HepG2 (cell line): ENCODE measurements around the gene GABRG3. TPM values are rescaled to one million over a fixed set of nuclear protein-coding genes. Genes with fewer than 3 reads are reported as not detected.

Experiments used
- ATAC-seq: fragments of 200-7000 bp; cut with Tn5 transposase; 3 replicates; pipeline ENCODE4 v1.9.1; 2020; ENCODE audit warnings: mild to moderate bottlenecking, moderate library complexity
- BruUV-seq: library from RNA; stranded (reverse); fragments of 400-500 nt; replicated peaks from 2 replicates; lab custom pipeline; 2021; lab: Mats Ljungman, UMichigan
- CTCF ChIA-PET: fragments of 300-600 bp; formaldehyde crosslinking; extraction: SDS; loops from one replicate; lab custom pipeline; 2021; ENCODE audit warnings: low total read pairs, inconsistent platforms, low intra/inter-chr PET ratio; lab: Yijun Ruan, JAX
- POLR2A ChIA-PET: fragments of 350-600 bp; sonication (Branson Sonifier 250); formaldehyde crosslinking; loops from one replicate; lab custom pipeline; 2020; ENCODE audit warnings: antibody characterized with exemption, inconsistent platforms; lab: Yijun Ruan, JAX
- DNase-seq: peaks from one replicate; pipeline ENCODE4 v3.0.0-alpha.2; 2015; ENCODE audit warnings: low spot score
- FAIRE-seq: peaks from 3 replicates; lab custom pipeline; 2011; peaks lifted over from hg19 to GRCh38; lab: Jason Lieb, UNC
- H2AFZ ChIP-seq: one replicate; pipeline ENCODE4 v1.6.1; 2011; ENCODE audit warnings: low read length, inconsistent platforms
- H3K27ac ChIP-seq: fragments of 300-600 bp; 3 replicates; pipeline ENCODE4 v1.8.0; 2011; ENCODE audit warnings: mixed run types, mild to moderate bottlenecking, mixed read lengths, low read length, inconsistent platforms; ENCODE audit not compliant: insufficient read depth; ENCODE audit errors: extremely low read length
- H3K27me3 ChIP-seq, 2 experiments: fragments of 200-600 bp in 1 of 2; 2 replicates in 1 of 2; 3 replicates in 1 of 2; pipeline versions ENCODE4 v1.6.0 to v1.8.0; 2011; ENCODE audit warnings: low read length in 2 of 2, mild to moderate bottlenecking in 2 of 2, moderate library complexity in 2 of 2, inconsistent platforms in 1 of 2; ENCODE audit not compliant: insufficient read depth in 2 of 2, control insufficient read depth in 1 of 2
- H3K36me3 ChIP-seq, 2 experiments: fragments of 200-600 bp in 1 of 2; replicated peaks in 1 of 2; 2 replicates in 1 of 2; 3 replicates in 1 of 2; pipeline versions ENCODE4 v1.5.1 to v1.8.0; 2011; ENCODE audit warnings: low read length in 2 of 2, inconsistent platforms in 1 of 2; ENCODE audit not compliant: insufficient read depth in 2 of 2, control insufficient read depth in 1 of 2
- H3K4me1 ChIP-seq: 2 replicates; pipeline ENCODE4 v1.5.1; 2012; ENCODE audit warnings: low read length, inconsistent platforms; ENCODE audit not compliant: insufficient read depth
- H3K4me2 ChIP-seq: 2 replicates; pipeline ENCODE4 v1.6.0; 2011; ENCODE audit warnings: low read depth, low read length, inconsistent platforms
- H3K4me3 ChIP-seq, 3 experiments: fragments of 200-600 bp in 1 of 3; sonication (generic), shearing (Covaris generic) in 1 of 3; replicated peaks in 1 of 3; 2 replicates each; pipeline ENCODE4 v1.5.1; 2011 to 2016; ENCODE audit warnings: low read length in 3 of 3, inconsistent platforms in 2 of 3, low read depth in 2 of 3, mild to moderate bottlenecking in 2 of 3, control low read depth in 1 of 3, mixed read lengths in 1 of 3; ENCODE audit not compliant: insufficient read depth in 1 of 3
- H3K79me2 ChIP-seq: one replicate; pipeline ENCODE4 v1.6.1; 2011; ENCODE audit warnings: low read length, inconsistent platforms; ENCODE audit not compliant: insufficient read depth
- H3K9ac ChIP-seq: 2 replicates; pipeline ENCODE4 v1.6.0; 2011; ENCODE audit warnings: mild to moderate bottlenecking, low read depth, low read length, inconsistent platforms; ENCODE audit not compliant: insufficient read depth
- H3K9me3 ChIP-seq: 2 replicates; pipeline ENCODE4 v1.5.1; 2012; ENCODE audit warnings: mild to moderate bottlenecking, low read length
- H4K20me1 ChIP-seq: 2 replicates; pipeline ENCODE4 v1.6.0; 2011; ENCODE audit warnings: inconsistent platforms, mild to moderate bottlenecking, low read length, moderate library complexity; ENCODE audit not compliant: insufficient read depth
- ATF6 ChIP-seq: sonication (generic); formaldehyde crosslinking; conservative IDR thresholded peaks from 2 replicates; pipeline ENCODE4 v1.4.0; 2020; ENCODE audit warnings: missing genetic modification reagents
- BRCA1 ChIP-seq: sonication (generic); formaldehyde crosslinking; IDR thresholded peaks from 2 replicates; pipeline ENCODE4 v1.4.0; 2020; ENCODE audit warnings: missing genetic modification reagents
- DBP ChIP-seq: sonication (generic); formaldehyde crosslinking; IDR thresholded peaks from 2 replicates; pipeline ENCODE4 v1.4.0; 2020; ENCODE audit warnings: missing genetic modification reagents; ENCODE audit errors: not compliant biosample characterization
- ETV6 ChIP-seq: sonication (generic); formaldehyde crosslinking; conservative IDR thresholded peaks from 2 replicates; pipeline ENCODE4 v1.4.0; 2020; ENCODE audit warnings: missing genetic modification reagents
- GTF2F1 ChIP-seq: fragments of 150-350 bp; IDR thresholded peaks from 2 replicates; pipeline ENCODE4 v1.6.1; 2014; ENCODE audit warnings: low read length
- GZF1 ChIP-seq: sonication (generic); formaldehyde crosslinking; IDR thresholded peaks from 2 replicates; pipeline ENCODE4 v1.5.1; 2020; ENCODE audit warnings: mild to moderate bottlenecking, missing genetic modification reagents
- HDAC2 ChIP-seq: sonication (generic); formaldehyde crosslinking; IDR thresholded peaks from 2 replicates; pipeline ENCODE4 v1.4.0; 2020; ENCODE audit warnings: missing genetic modification reagents
- HHEX ChIP-seq: IDR thresholded peaks from 2 replicates; pipeline ENCODE4 v1.6.1; 2016; ENCODE audit warnings: control low read depth
- KDM6A ChIP-seq: IDR thresholded peaks from 2 replicates; pipeline ENCODE4 v1.6.1; 2016; ENCODE audit warnings: low read depth
- PATZ1 ChIP-seq: sonication (generic); formaldehyde crosslinking; IDR thresholded peaks from 2 replicates; pipeline ENCODE4 v1.4.0; 2020; ENCODE audit warnings: missing genetic modification reagents
- RFX5 ChIP-seq: IDR thresholded peaks from 2 replicates; pipeline ENCODE4 v1.6.1; 2011; ENCODE audit warnings: low read depth, low read length, improper control_type of control experiment
- TAF15 ChIP-seq: fragments of 200-400 bp; formaldehyde crosslinking; IDR thresholded peaks from one replicate; pipeline ENCODE4 v1.6.1; 2018; ENCODE audit warnings: mild to moderate bottlenecking, low read depth, low read length; ENCODE audit not compliant: poor library complexity, severe bottlenecking
- ZFP41 ChIP-seq: sonication (generic); formaldehyde crosslinking; IDR thresholded peaks from 2 replicates; pipeline ENCODE4 v1.4.0; 2020; ENCODE audit warnings: mild to moderate bottlenecking, missing genetic modification reagents, borderline replicate concordance
- ZMAT3 ChIP-seq: sonication (generic); formaldehyde crosslinking; conservative IDR thresholded peaks from 2 replicates; pipeline ENCODE4 v1.7.0; 2021; ENCODE audit warnings: missing genetic modification reagents
- ZNF7 ChIP-seq: IDR thresholded peaks from 2 replicates; pipeline ENCODE4 v1.6.1; 2016; ENCODE audit warnings: missing biosample characterization, missing genetic modification reagents
- ZNF879 ChIP-seq: sonication (generic); formaldehyde crosslinking; IDR thresholded peaks from 2 replicates; pipeline ENCODE4 v1.8.1; 2023; ENCODE audit warnings: missing genetic modification reagents
- WGBS: methylation state at CpG from one replicate; pipeline ENCODE4 v1.1.6; 2017; ENCODE audit warnings: low lambda C conversion rate; 5-methylcytosine and 5-hydroxymethylcytosine counted together
- in situ Hi-C: cut with HindIII; loops from 2 replicates; pipeline ENCODE4 v1.10.0; 2017; ENCODE audit warnings: low pct_unique_long_range_greater_than_20kb; ENCODE audit not compliant: extremely low pct_ligation_motif_present
- intact Hi-C: fragments of 100-400 bp; cut with micrococcal nuclease; formaldehyde crosslinking; loops from one replicate; pipeline ENCODE4 v1.10.0; 2022; ENCODE audit not compliant: unreplicated experiment
- polyA plus RNA-seq, 8 experiments: library from polyadenylated mRNA; depleted of rRNA in 3 of 8; stranded (reverse) in 7 of 8; unstranded in 1 of 8; fragments of >200 nt; fragmentation: Illumina TruSeq in 4 of 8; extraction: Trizol in 4 of 8; gene quantifications; 2 replicates each; pipeline versions ENCODE4 v1.2.1 to v1.2.3, GENCODE V29; 2011 to 2016; ENCODE audit warnings: low read depth in 4 of 8, missing spikeins in 1 of 8, mixed read lengths in 1 of 8; ENCODE audit not compliant: insufficient read depth in 1 of 8
- total RNA-seq, 5 experiments: library from RNA; depleted of rRNA; stranded (reverse); fragments of >200 nt; fragmentation: Illumina TruSeq; extraction: Trizol; gene quantifications; 2 replicates each; pipeline ENCODE4 v1.2.3, GENCODE V29; 2016; ENCODE audit warnings: low read depth in 1 of 5
- TF ChIP-seq, protein P1 (sequence below): sonication (generic); formaldehyde crosslinking; IDR thresholded peaks from 2 replicates; pipeline ENCODE4 v1.5.0; 2020; ENCODE audit warnings: missing genetic modification reagents
- TF ChIP-seq, protein P2 (sequence below): sonication (generic); formaldehyde crosslinking; IDR thresholded peaks from 2 replicates; pipeline ENCODE4 v1.5.0; 2020; ENCODE audit warnings: missing genetic modification reagents

Gene GABRG3
- total and polyA plus RNA-seq, 2 of the 13 experiments (the other 11 are each of a cell fraction or from before 2014, with no cell fraction given), result not detected

GRCh38 chr15:27428151-27428550 lies 457.2 kb downstream of the GABRG3 start (continued):
- TF ChIP-seq DBP (CRISPR knock-in tag) (no peak), TAF15 (no peak), KDM6A (CRISPR knock-in tag) (no peak)

DNA sequence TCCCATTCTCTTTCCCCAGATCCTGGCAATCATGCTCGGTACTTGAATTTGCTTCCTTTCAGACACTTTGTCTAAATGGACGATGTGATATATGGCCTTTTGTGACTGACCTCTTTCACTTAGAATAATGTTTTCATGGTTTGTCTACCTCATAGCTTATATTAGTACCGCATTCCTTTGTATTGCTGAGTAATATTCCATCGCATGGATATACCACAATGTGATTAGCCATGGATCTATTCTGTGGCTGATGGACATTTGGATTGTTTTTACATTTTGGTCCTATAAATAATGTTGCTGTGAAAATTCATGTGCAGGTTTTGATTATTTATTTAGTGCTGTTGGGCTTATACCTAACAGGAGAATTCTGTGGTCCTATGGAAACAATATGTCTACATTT lies 458.6 kb downstream of the GABRG3 start:
- H3K4me1 ChIP-seq, result no peaks in the 10 kb centered on the region
- no peaks in the 10 kb centered on the region for H3K79me2 ChIP-seq
- DNase-seq, result no peak
- no peak for FAIRE-seq
- no TSS peak for BruUV-seq
- H3K9me3 ChIP-seq, result peaks cover 69% of the 10 kb centered on the region
- H3K27me3 ChIP-seq, result no peaks in the 10 kb centered on the region; a peak in 1 of 5 replicates
- ChIA-PET CTCF (no interaction called here), POLR2A (no interaction called here)
- no peaks in the 10 kb centered on the region for H4K20me1 ChIP-seq
- in situ Hi-C loops (no loop called here), intact Hi-C loops (no loop called here)
- no peak overlapping the region for H3K27ac ChIP-seq
- no peak for ATAC-seq
- no peak overlapping the region for H2AFZ ChIP-seq
- H3K36me3 ChIP-seq, result no peaks in the 10 kb centered on the region
- 1% methylated on average over 4 of the region's 4 CpGs for WGBS
- H3K4me3 ChIP-seq, result no peak overlapping the region
- H3K4me2 ChIP-seq, result no peak overlapping the region
- no peak overlapping the region for H3K9ac ChIP-seq
- no peak for TF ChIP-seq ETV6 (CRISPR knock-in tag)
- no peak for TF ChIP-seq ZNF879 (CRISPR knock-in tag)
- no peak for TF ChIP-seq ZMAT3 (CRISPR knock-in tag)
- TF ChIP-seq GZF1 (CRISPR knock-in tag), result no peak
- TF ChIP-seq HDAC2 (CRISPR knock-in tag), result no peak
- TF ChIP-seq, protein P1, sequence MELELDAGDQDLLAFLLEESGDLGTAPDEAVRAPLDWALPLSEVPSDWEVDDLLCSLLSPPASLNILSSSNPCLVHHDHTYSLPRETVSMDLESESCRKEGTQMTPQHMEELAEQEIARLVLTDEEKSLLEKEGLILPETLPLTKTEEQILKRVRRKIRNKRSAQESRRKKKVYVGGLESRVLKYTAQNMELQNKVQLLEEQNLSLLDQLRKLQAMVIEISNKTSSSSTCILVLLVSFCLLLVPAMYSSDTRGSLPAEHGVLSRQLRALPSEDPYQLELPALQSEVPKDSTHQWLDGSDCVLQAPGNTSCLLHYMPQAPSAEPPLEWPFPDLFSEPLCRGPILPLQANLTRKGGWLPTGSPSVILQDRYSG, result no peak
- no peak for TF ChIP-seq BRCA1 (CRISPR knock-in tag)
- TF ChIP-seq, protein P2, sequence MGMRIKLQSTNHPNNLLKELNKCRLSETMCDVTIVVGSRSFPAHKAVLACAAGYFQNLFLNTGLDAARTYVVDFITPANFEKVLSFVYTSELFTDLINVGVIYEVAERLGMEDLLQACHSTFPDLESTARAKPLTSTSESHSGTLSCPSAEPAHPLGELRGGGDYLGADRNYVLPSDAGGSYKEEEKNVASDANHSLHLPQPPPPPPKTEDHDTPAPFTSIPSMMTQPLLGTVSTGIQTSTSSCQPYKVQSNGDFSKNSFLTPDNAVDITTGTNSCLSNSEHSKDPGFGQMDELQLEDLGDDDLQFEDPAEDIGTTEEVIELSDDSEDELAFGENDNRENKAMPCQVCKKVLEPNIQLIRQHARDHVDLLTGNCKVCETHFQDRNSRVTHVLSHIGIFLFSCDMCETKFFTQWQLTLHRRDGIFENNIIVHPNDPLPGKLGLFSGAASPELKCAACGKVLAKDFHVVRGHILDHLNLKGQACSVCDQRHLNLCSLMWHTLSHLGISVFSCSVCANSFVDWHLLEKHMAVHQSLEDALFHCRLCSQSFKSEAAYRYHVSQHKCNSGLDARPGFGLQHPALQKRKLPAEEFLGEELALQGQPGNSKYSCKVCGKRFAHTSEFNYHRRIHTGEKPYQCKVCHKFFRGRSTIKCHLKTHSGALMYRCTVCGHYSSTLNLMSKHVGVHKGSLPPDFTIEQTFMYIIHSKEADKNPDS (CRISPR knock-in tag), result no peak
- no peak for TF ChIP-seq ATF6 (CRISPR knock-in tag)
- TF ChIP-seq ZNF7 (CRISPR knock-in tag), result no peak
- no peak for TF ChIP-seq HHEX (CRISPR knock-in tag)
- TF ChIP-seq PATZ1 (CRISPR knock-in tag), result no peak
- no peak for TF ChIP-seq GTF2F1
- no peak for TF ChIP-seq ZFP41 (CRISPR knock-in tag)
- TF ChIP-seq RFX5, result no peak
